BLaER1 treated with 17β-estradiol and CSF1 and Interleukin-3, amounts not matched to agents 10 nM and 100 nM (cell line): Measurements from ENCODE around the gene BACH2.

Experiments
- H3K27ac ChIP-seq, 11 experiments: shearing (Covaris generic); formaldehyde crosslinking; 2 replicates each; pipeline ENCODE4 v1.8.1; 2022
- H3K27me3 ChIP-seq, 11 experiments: shearing (Covaris generic); formaldehyde crosslinking; 2 replicates each; pipeline ENCODE4 v1.8.1; 2022
- H3K36me3 ChIP-seq, 11 experiments: shearing (Covaris generic); formaldehyde crosslinking; 2 replicates each; pipeline ENCODE4 v1.8.1; 2022
- H3K4me1 ChIP-seq, 10 experiments: shearing (Covaris generic); formaldehyde crosslinking; 2 replicates each; pipeline ENCODE4 v1.8.1; 2022
- H3K4me2 ChIP-seq, 11 experiments: shearing (Covaris generic); formaldehyde crosslinking; 2 replicates each; pipeline ENCODE4 v1.8.1; 2022
- H3K4me3 ChIP-seq, 10 experiments: shearing (Covaris generic); formaldehyde crosslinking; 2 replicates each; pipeline ENCODE4 v1.8.1; 2022
- H3K9ac ChIP-seq, 11 experiments: shearing (Covaris generic); formaldehyde crosslinking; 2 replicates each; pipeline ENCODE4 v1.8.1; 2022
- H3K9me3 ChIP-seq, 11 experiments: shearing (Covaris generic); formaldehyde crosslinking; replicated peaks in 1 of 11; 2 replicates each; pipeline ENCODE4 v1.8.1; 2022
- H4K20me1 ChIP-seq, 11 experiments: shearing (Covaris generic); formaldehyde crosslinking; 2 replicates each; pipeline ENCODE4 v1.8.1; 2022
- Cebpa-rat ChIP-seq, 11 experiments: shearing (Covaris generic); IDR thresholded peaks; 2 replicates each; pipeline ENCODE4 v1.8.1; 2022

The BACH2 gene

GRCh38 chr6:90266905-90267621 is 29.6 kb downstream of the BACH2 start:
- Histone ChIP-seq H3K4me2 (no peak overlapping the region), H3K27ac (no peak overlapping the region), H3K36me3 (peaks cover 0 to 78% (median 17%) of the 10 kb centered on the region in 11 experiments; a peak in 11 of 22 replicates)

GRCh38 chr6:90264561-90264960 is 32.1 kb downstream of the BACH2 start:
- peaks cover 0 to 72% (median 9%) of the 10 kb centered on the region in 11 experiments; a peak in 10 of 22 replicates for H3K36me3 ChIP-seq
- TF ChIP-seq Cebpa-rat (IDR thresholded peaks at IDR 0.05) = no peak
- no peak overlapping the region for H3K4me2 ChIP-seq

More at GRCh38 chr6:90266905-90267621, 29.6 kb downstream of the BACH2 start:
- Histone ChIP-seq H3K27me3 (no peaks in the 10 kb centered on the region), H3K4me3 (no peak overlapping the region), H3K9ac (no peak overlapping the region), H3K4me1 (peaks cover 0 to 7% (median 0%) of the 10 kb centered on the region in 10 experiments; a peak in 2 of 20 replicates), H3K9me3 (peaks cover 0 to 23% (median 12%) of the 10 kb centered on the region in 11 experiments; a peak in 15 of 22 replicates), H4K20me1 (peaks cover 0 to 34% (median 0%) of the 10 kb centered on the region in 11 experiments; a peak in 2 of 22 replicates)
- TF ChIP-seq Cebpa-rat (IDR thresholded peaks at IDR 0.05) = no peak

GRCh38 chr6:90263633-90264032 is 33.0 kb downstream of the BACH2 start:
- H3K4me2 ChIP-seq = no peak overlapping the region
- peaks cover 0 to 8% (median 0%) of the 10 kb centered on the region in 11 experiments; a peak in 1 of 22 replicates for H3K9me3 ChIP-seq
- no peak overlapping the region for H3K4me3 ChIP-seq
- peaks cover 0 to 7% (median 0%) of the 10 kb centered on the region in 10 experiments; a peak in 2 of 20 replicates for H3K4me1 ChIP-seq
- H3K27ac ChIP-seq = no peak overlapping the region
- peaks cover 0 to 69% (median 9%) of the 10 kb centered on the region in 11 experiments; a peak in 10 of 22 replicates for H3K36me3 ChIP-seq
- TF ChIP-seq Cebpa-rat (IDR thresholded peaks at IDR 0.05) = no peak
- H3K9ac ChIP-seq = no peak overlapping the region
- H3K27me3 ChIP-seq = no peaks in the 10 kb centered on the region
- H4K20me1 ChIP-seq = peaks cover 0 to 35% (median 0%) of the 10 kb centered on the region in 11 experiments; a peak in 1 of 22 replicates

More at GRCh38 chr6:90264561-90264960, 32.1 kb downstream of the BACH2 start:
- Histone ChIP-seq H3K27ac (no peak overlapping the region), H3K27me3 (no peaks in the 10 kb centered on the region), H3K4me3 (no peak overlapping the region), H3K9ac (no peak overlapping the region), H3K4me1 (peaks cover 0 to 7% (median 0%) of the 10 kb centered on the region in 10 experiments; a peak in 2 of 20 replicates), H4K20me1 (peaks cover 0 to 35% (median 0%) of the 10 kb centered on the region in 11 experiments; a peak in 1 of 22 replicates), H3K9me3 (peaks cover 0 to 8% (median 0%) of the 10 kb centered on the region in 11 experiments; a peak in 1 of 22 replicates)

DNA sequence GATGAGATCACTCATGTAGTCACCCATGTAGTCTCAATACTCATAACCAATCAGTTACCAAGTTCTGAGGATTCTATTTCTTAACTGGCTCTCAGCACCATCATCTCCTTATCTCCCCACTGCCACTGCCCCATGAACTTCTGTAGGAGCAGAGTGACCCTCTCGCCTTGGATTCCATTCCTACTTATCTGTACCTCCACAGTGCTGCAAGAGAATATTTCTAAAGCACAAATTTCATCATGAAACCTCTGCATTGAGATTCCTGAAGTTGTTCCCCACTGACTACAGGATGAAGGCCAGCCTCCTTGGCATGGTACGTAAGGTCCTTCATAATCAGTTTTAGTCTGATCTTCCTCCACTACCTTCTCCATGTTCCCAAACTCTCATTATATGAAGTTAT is 34.8 kb downstream of the BACH2 start:
- no peak overlapping the region for H3K4me3 ChIP-seq
- H3K4me1 ChIP-seq = peaks cover 0 to 2% (median 0%) of the 10 kb centered on the region in 10 experiments; a peak in 1 of 20 replicates
- H3K36me3 ChIP-seq = peaks cover 0 to 69% (median 9%) of the 10 kb centered on the region in 11 experiments; a peak in 10 of 22 replicates
- TF ChIP-seq Cebpa-rat (IDR thresholded peaks at IDR 0.05) = no peak
- no peak overlapping the region for H3K27ac ChIP-seq
- no peak overlapping the region for H3K9ac ChIP-seq
- no peak overlapping the region for H3K4me2 ChIP-seq
- no peaks in the 10 kb centered on the region for H3K27me3 ChIP-seq
- peaks cover 0 to 24% (median 0%) of the 10 kb centered on the region in 11 experiments; a peak in 1 of 22 replicates for H4K20me1 ChIP-seq
- peaks cover 0 to 8% (median 0%) of the 10 kb centered on the region in 11 experiments; a peak in 2 of 22 replicates for H3K9me3 ChIP-seq

- no peak overlapping the region for H3K9ac ChIP-seq
- H3K9me3 ChIP-seq = peaks cover 0 to 7% (median 0%) of the 10 kb centered on the region in 11 experiments; a peak in 2 of 22 replicates
- H3K27me3 ChIP-seq = no peaks in the 10 kb centered on the region
- H3K36me3 ChIP-seq = peaks cover 0 to 53% (median 5%) of the 10 kb centered on the region in 11 experiments; a peak in 10 of 22 replicates
- no peak overlapping the region for H3K4me2 ChIP-seq
- H3K4me1 ChIP-seq = peaks cover 0 to 8% (median 0%) of the 10 kb centered on the region in 10 experiments; a peak in 7 of 20 replicates
- H3K4me3 ChIP-seq = no peak overlapping the region
- TF ChIP-seq Cebpa-rat (IDR thresholded peaks at IDR 0.05) = no peak
- peaks cover 0 to 34% (median 0%) of the 10 kb centered on the region in 11 experiments; a peak in 2 of 22 replicates for H4K20me1 ChIP-seq
- no peak overlapping the region for H3K27ac ChIP-seq
These were observed 39.2 kb downstream of the BACH2 start for GRCh38 chr6:90257486-90257738.

GRCh38 chr6:90256698-90257485 is 39.8 kb downstream of the BACH2 start:
- Histone ChIP-seq H3K4me3 (no peak overlapping the region), H3K4me1 (peaks cover 0 to 13% (median 0%) of the 10 kb centered on the region in 10 experiments; a peak in 9 of 20 replicates), H3K27ac (no peak overlapping the region), H3K9ac (no peak overlapping the region), H3K36me3 (peaks cover 0 to 48% (median 0%) of the 10 kb centered on the region in 11 experiments; a peak in 8 of 22 replicates), H3K27me3 (no peaks in the 10 kb centered on the region), H4K20me1 (peaks cover 0 to 39% (median 0%) of the 10 kb centered on the region in 11 experiments; a peak in 2 of 22 replicates), H3K9me3 (peaks cover 0 to 2% (median 0%) of the 10 kb centered on the region in 11 experiments; a peak in 1 of 22 replicates), H3K4me2 (no peak overlapping the region)
- no peak for TF ChIP-seq Cebpa-rat (IDR thresholded peaks at IDR 0.05)

DNA sequence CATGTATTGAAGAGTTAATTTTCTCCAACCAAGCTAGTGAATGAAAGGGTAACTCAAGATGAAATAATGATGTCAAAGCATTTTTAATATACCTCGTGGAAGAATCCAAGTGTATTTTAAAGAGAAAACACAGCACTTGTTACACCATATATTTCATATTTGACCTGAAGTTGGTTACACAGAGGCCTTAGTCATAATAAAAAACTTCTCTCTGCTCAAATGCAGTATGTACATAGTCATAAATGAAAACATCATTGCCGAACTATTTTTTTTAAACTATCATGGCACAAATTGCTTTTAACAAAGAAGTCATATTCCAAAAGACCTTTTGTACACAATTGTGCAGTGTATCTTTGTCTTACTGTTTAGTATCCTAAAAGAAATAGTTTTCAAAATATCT is 43.0 kb downstream of the BACH2 start:
- H3K9me3 ChIP-seq = no peaks in the 10 kb centered on the region; a peak in 1 of 22 replicates
- no peak overlapping the region for H3K4me2 ChIP-seq
- peaks cover 0 to 43% (median 0%) of the 10 kb centered on the region in 11 experiments; a peak in 7 of 22 replicates for H3K36me3 ChIP-seq
- peaks cover 0 to 20% (median 0%) of the 10 kb centered on the region in 10 experiments; a peak in 9 of 20 replicates for H3K4me1 ChIP-seq
- H3K27me3 ChIP-seq = no peaks in the 10 kb centered on the region
- TF ChIP-seq Cebpa-rat (IDR thresholded peaks at IDR 0.05) = no peak
- H3K4me3 ChIP-seq = no peak overlapping the region
- no peak overlapping the region for H3K9ac ChIP-seq
- H3K27ac ChIP-seq = no peak overlapping the region
- peaks cover 0 to 51% (median 0%) of the 10 kb centered on the region in 11 experiments; a peak in 2 of 22 replicates for H4K20me1 ChIP-seq

GRCh38 chr6:90251295-90251992 is 45.2 kb downstream of the BACH2 start:
- no peak for TF ChIP-seq Cebpa-rat (IDR thresholded peaks at IDR 0.05)
- no peak overlapping the region for H3K9ac ChIP-seq
- peaks cover 0 to 45% (median 7%) of the 10 kb centered on the region in 11 experiments; a peak in 8 of 22 replicates for H3K36me3 ChIP-seq
- 0 out of 22 replicates have a peak overlapping the region, but pooled peaks of 1 of the 11 experiments have one; percentile 5 for H3K4me2 ChIP-seq
- peaks cover 0 to 20% (median 0%) of the 10 kb centered on the region in 10 experiments; a peak in 9 of 20 replicates for H3K4me1 ChIP-seq
- H4K20me1 ChIP-seq = peaks cover 0 to 51% (median 0%) of the 10 kb centered on the region in 11 experiments; a peak in 2 of 22 replicates
- H3K27me3 ChIP-seq = no peaks in the 10 kb centered on the region
- no peaks in the 10 kb centered on the region for H3K9me3 ChIP-seq
- no peak overlapping the region for H3K27ac ChIP-seq
- no peak overlapping the region for H3K4me3 ChIP-seq
